Fibroblast of lung (primary cell): ENCODE measurements around the gene FGF1. TPM values are rescaled to one million over a fixed set of nuclear protein-coding genes. Genes with fewer than 3 reads are reported as not detected.
A peak's percentile ranks its signal among the peaks of the same experiment; 100 is the strongest.

Source experiments
- DNase-seq, 2 donors: peaks; one replicate each; pipeline versions ENCODE4 v3.0.0 to v3.0.0-alpha.2; 2010; ENCODE audit warnings: low read depth in 2 of 2
- H2AFZ ChIP-seq: 2 replicates; pipeline ENCODE4 v1.5.1; 2012; ENCODE audit warnings: low read length, control low read depth, inconsistent platforms
- H3K27ac ChIP-seq: 2 replicates; pipeline ENCODE4 v1.5.1; 2011; ENCODE audit warnings: low read length, control low read depth; ENCODE audit not compliant: insufficient read depth
- H3K27me3 ChIP-seq: 2 replicates; pipeline ENCODE4 v1.5.1; 2011; ENCODE audit warnings: mild to moderate bottlenecking, low read length; ENCODE audit not compliant: control insufficient read depth, insufficient read depth
- H3K36me3 ChIP-seq: 2 replicates; pipeline ENCODE4 v1.5.1; 2011; ENCODE audit warnings: low read length; ENCODE audit not compliant: control insufficient read depth, insufficient read depth
- H3K4me1 ChIP-seq: 2 replicates; pipeline ENCODE4 v1.5.1; 2011; ENCODE audit warnings: low read length; ENCODE audit not compliant: control insufficient read depth, insufficient read depth; ENCODE audit errors: extremely low read depth
- H3K4me2 ChIP-seq: 2 replicates; pipeline ENCODE4 v1.5.1; 2011; ENCODE audit warnings: low read length, control low read depth; ENCODE audit not compliant: insufficient read depth; ENCODE audit errors: extremely low read depth
- H3K4me3 ChIP-seq, 4 experiments: fragments of 200-600 bp in 1 of 4; sonication (generic) in 1 of 4; replicated peaks in 1 of 4; 2 replicates each; pipeline ENCODE4 v1.5.1; 2011 to 2016; ENCODE audit warnings: low read length in 4 of 4, low read depth in 3 of 4, mild to moderate bottlenecking in 3 of 4, control low read depth in 2 of 4, inconsistent platforms in 1 of 4, mixed read lengths in 1 of 4; ENCODE audit not compliant: insufficient read depth in 1 of 4; ENCODE audit errors: control extremely low read depth in 1 of 4
- H3K79me2 ChIP-seq: 2 replicates; pipeline ENCODE4 v1.5.1; 2012; ENCODE audit warnings: mild to moderate bottlenecking, low read length, inconsistent platforms; ENCODE audit not compliant: control insufficient read depth, insufficient read depth
- H3K9ac ChIP-seq: 2 replicates; pipeline ENCODE4 v1.5.1; 2011; ENCODE audit warnings: mild to moderate bottlenecking, low read length, control low read depth; ENCODE audit not compliant: insufficient read depth
- H3K9me3 ChIP-seq: 2 replicates; pipeline ENCODE4 v1.5.1; 2012; ENCODE audit warnings: low read depth, low read length; ENCODE audit not compliant: control insufficient read depth, insufficient read depth
- H4K20me1 ChIP-seq: 2 replicates; pipeline ENCODE4 v1.5.1; 2011; ENCODE audit warnings: low read length; ENCODE audit not compliant: control insufficient read depth, insufficient read depth; ENCODE audit errors: extremely low read depth
- CTCF ChIP-seq, 2 donors: IDR thresholded peaks in 1 of 2; conservative IDR thresholded peaks in 1 of 2; 1 replicate in 1 of 2; 2 replicates in 1 of 2; pipeline ENCODE4 v1.5.1; 2011 to 2012; ENCODE audit warnings: low read length in 2 of 2, control low read depth in 1 of 2, inconsistent platforms in 1 of 2, low read depth in 1 of 2, mild to moderate bottlenecking in 1 of 2
- EZH2 ChIP-seq: IDR thresholded peaks from 2 replicates; pipeline ENCODE4 v1.5.1; 2012; ENCODE audit warnings: low read length, control low read depth, mild to moderate bottlenecking; ENCODE audit errors: missing control alignments
- polyA plus RNA-seq, 2 donors: library from polyadenylated mRNA; depleted of rRNA in 1 of 2; stranded (reverse) in 1 of 2; unstranded in 1 of 2; fragments of >200 nt; gene quantifications; 2 replicates each; pipeline ENCODE4 v1.2.1, GENCODE V29; 2011 to 2012; ENCODE audit warnings: missing spikeins in 1 of 2
- total RNA-seq: library from RNA; depleted of rRNA; stranded (reverse); fragments of >200 nt; gene quantifications from 2 replicates; pipeline ENCODE4 v1.2.1, GENCODE V29; 2014

The FGF1 gene
- total and polyA plus RNA-seq, 2 donors (not counting 1 experiment from before 2014, with no cell fraction given), result 3.5 to 17.7 TPM

DNA sequence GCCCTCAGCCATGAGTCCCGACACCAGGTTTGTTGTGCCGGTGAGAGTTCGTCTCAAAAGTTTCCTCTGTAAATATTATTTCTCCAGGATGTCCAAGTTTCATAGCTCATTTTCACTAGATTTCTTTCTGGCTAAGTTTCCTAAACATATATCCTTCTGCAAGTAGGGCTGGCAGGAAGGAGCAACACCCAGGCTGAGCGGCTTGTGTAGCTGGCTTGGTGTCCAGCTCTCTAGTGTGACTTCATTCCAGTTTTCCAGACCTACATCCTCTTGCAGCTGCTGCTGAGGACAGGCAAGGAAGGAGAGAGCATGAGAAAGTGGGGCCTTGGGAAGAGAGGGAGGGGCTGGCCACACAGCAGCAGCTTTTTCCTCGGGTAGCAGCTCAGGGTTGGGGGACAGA, 80.3 kb downstream of the FGF1 start:
- DNase-seq, result peak in 1 of 2 donors; percentile 50
- H3K27ac ChIP-seq, result no peak overlapping the region
- no peaks in the 10 kb centered on the region for H3K27me3 ChIP-seq
- H3K9ac ChIP-seq, result no peak overlapping the region
- TF ChIP-seq EZH2 (no peak), CTCF (conservative IDR thresholded peaks at IDR 0.05 in 1 of 2, IDR thresholded peaks at IDR 0.05 in 1 of 2; ENCODE audit: low read depth in 1 of 2, low read length in 2 of 2) (no peak)
- H3K36me3 ChIP-seq, result no peaks in the 10 kb centered on the region
- no peaks in the 10 kb centered on the region for H4K20me1 ChIP-seq
- no peaks in the 10 kb centered on the region for H3K79me2 ChIP-seq
- no peak overlapping the region for H2AFZ ChIP-seq
- no peak overlapping the region for H3K4me3 ChIP-seq
- no peaks in the 10 kb centered on the region for H3K9me3 ChIP-seq
- H3K4me1 ChIP-seq, result peaks cover 13% of the 10 kb centered on the region
- peak overlapping the region; percentile 18 for H3K4me2 ChIP-seq

GRCh38 chr5:142602720-142603245, 83.1 kb downstream of the FGF1 start:
- TF ChIP-seq CTCF (conservative IDR thresholded peaks at IDR 0.05 in 1 of 2, IDR thresholded peaks at IDR 0.05 in 1 of 2; ENCODE audit: low read depth in 1 of 2, low read length in 2 of 2), result no peak
- TF ChIP-seq EZH2, result no peak
- Histone ChIP-seq H3K9ac (no peak overlapping the region), H4K20me1 (no peaks in the 10 kb centered on the region), H3K9me3 (no peaks in the 10 kb centered on the region), H3K4me1 (peaks cover 12% of the 10 kb centered on the region), H3K27ac (no peak overlapping the region), H3K4me3 (no peak overlapping the region), H3K4me2 (no peak overlapping the region), H3K36me3 (no peaks in the 10 kb centered on the region), H3K27me3 (no peaks in the 10 kb centered on the region), H3K79me2 (no peaks in the 10 kb centered on the region), H2AFZ (no peak overlapping the region)
- DNase-seq, result no peak

- Histone ChIP-seq H4K20me1 (no peaks in the 10 kb centered on the region), H3K27me3 (no peaks in the 10 kb centered on the region), H3K4me3 (no peak overlapping the region), H3K4me2 (peak overlapping the region; percentile 93), H3K4me1 (peaks cover 12% of the 10 kb centered on the region), H3K36me3 (no peaks in the 10 kb centered on the region), H2AFZ (no peak overlapping the region), H3K79me2 (no peaks in the 10 kb centered on the region), H3K9ac (no peak overlapping the region), H3K9me3 (no peaks in the 10 kb centered on the region), H3K27ac (no peak overlapping the region)
- DNase-seq, result no peak
- peak in 1 of 2 donors; percentile 25 for TF ChIP-seq CTCF (conservative IDR thresholded peaks at IDR 0.05 in 1 of 2, IDR thresholded peaks at IDR 0.05 in 1 of 2; ENCODE audit: low read depth in 1 of 2, low read length in 2 of 2)
- TF ChIP-seq EZH2, result no peak
Measured at GRCh38 chr5:142601432-142601831, 84.5 kb downstream of the FGF1 start.
